Hepatocyte (in vitro differentiated cells): Measurements from ENCODE around the gene CWC27.

ENCODE experiments used
- EZH2phosphoT487 ChIP-seq: fragments of 200-600 bp; sonication (generic); IDR thresholded peaks from one replicate; pipeline ENCODE4 v1.6.1; 2018; ENCODE audit warnings: antibody characterized with exemption, mild to moderate bottlenecking, low read depth, moderate library complexity; ENCODE audit not compliant: unreplicated experiment, severe bottlenecking
- TF ChIP-seq, protein P1 (sequence below): fragments of 200-600 bp; sonication (generic); IDR thresholded peaks from 2 replicates; pipeline ENCODE4 v1.5.1; 2016; ENCODE audit warnings: antibody characterized with exemption, mild to moderate bottlenecking; ENCODE audit not compliant: poor library complexity

DNA sequence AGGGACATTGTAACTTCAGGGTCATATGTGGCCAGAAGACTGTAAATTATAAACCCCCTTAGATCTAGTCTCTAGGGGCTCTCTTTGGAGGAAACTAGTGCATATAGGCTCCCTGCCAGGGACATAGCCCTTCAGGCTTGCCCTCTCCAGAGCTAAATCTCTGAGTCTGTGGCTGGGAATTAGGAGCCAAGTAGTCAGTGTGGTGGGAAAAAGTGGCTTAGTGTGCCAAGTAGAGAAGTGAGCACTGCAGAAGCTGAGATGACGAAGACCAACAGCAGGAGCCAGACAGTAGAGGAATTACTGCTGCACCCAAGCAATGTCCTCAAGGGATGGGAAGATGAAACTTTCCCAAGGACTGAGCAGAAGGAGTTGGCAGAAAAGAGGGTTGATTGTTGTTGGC lies 71.2 kb downstream of the CWC27 start:
- TF ChIP-seq, protein P1, sequence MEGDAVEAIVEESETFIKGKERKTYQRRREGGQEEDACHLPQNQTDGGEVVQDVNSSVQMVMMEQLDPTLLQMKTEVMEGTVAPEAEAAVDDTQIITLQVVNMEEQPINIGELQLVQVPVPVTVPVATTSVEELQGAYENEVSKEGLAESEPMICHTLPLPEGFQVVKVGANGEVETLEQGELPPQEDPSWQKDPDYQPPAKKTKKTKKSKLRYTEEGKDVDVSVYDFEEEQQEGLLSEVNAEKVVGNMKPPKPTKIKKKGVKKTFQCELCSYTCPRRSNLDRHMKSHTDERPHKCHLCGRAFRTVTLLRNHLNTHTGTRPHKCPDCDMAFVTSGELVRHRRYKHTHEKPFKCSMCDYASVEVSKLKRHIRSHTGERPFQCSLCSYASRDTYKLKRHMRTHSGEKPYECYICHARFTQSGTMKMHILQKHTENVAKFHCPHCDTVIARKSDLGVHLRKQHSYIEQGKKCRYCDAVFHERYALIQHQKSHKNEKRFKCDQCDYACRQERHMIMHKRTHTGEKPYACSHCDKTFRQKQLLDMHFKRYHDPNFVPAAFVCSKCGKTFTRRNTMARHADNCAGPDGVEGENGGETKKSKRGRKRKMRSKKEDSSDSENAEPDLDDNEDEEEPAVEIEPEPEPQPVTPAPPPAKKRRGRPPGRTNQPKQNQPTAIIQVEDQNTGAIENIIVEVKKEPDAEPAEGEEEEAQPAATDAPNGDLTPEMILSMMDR: no peak
- no peak for TF ChIP-seq EZH2phosphoT487
